Middle frontal gyrus (tissue), 1 donor: Measurements from ENCODE around the gene PLEKHG4B.
"Not testable (repeated sequence)": the region's sequence is repeated elsewhere in the genome, so short reads cannot be mapped to it uniquely, and the experiment has no call there.

Experiments
- DNase-seq: peaks from one replicate; pipeline ENCODE4 v3.0.0-alpha.2; 2015; ENCODE audit warnings: low spot score; ENCODE audit errors: extremely low spot score

Gene PLEKHG4B

GRCh38 chr5:219991-220390, 128.0 kb downstream of the PLEKHG4B start:
- DNase-seq, result no peak

GRCh38 chr5:222951-223715, 131.2 kb downstream of the PLEKHG4B start:
- DNase-seq, result not testable (repeated sequence)

GRCh38 chr5:223791-224190, 131.8 kb downstream of the PLEKHG4B start:
- DNase-seq, result no peak

GRCh38 chr5:225334-225733, 133.4 kb downstream of the PLEKHG4B start:
- DNase-seq, result no peak

DNA sequence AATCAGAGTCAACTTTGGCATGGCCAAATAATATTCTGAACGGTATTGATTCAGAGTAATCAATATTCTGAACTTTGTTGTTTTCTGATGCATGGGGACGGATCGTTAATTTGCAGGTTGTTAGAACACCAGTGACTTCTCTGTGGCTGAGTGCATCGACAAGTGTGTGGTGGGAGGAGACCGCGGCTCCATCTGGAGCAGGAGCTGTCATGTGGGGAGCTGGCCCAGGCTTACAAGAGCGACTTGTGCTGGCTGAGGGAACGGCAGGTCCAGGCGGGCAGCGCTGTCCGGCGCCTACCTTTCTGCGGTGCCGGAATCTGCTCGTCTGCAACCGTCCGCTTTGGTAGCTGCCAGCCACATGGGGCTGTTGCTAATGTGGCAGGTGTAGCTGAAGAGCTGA, 135.4 kb downstream of the PLEKHG4B start:
- not testable (repeated sequence) for DNase-seq

DNA sequence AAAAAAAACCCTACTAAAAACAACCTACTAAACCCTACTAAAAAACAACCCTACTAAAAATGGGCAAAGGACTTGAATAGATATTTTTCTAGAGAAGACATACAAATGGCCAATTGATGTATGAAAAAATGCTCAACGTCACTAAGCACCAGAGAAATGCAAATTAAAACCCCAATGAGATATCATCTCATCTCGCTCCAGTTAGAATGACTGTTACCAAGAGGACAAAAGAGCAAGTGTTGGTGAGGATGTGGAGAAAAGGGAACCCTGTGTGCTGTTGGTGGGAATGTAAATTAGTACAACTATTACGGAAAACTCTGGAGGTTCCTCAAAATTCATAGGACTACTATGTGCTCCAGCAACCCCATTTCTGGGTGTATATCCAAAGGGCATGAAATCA, 136.9 kb downstream of the PLEKHG4B start:
- DNase-seq, result no peak

DNA sequence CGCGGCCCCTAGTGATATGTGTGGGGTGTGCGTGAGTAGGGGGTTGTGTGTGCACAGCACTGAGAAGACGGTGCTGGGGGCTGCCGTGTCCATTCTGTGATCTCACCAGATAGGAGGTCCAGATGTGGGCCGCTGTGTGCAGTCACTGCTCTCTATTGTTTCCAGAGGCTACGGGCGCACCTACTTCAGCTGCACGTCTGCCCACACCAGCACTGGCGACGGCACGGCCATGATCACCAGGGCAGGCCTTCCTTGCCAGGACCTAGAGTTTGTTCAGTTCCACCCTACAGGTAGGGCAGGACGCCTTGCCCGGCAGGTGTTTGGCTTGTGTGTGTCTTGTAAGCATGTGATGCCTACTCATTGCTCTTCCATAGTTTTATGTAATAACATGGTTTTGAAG, 138.7 kb downstream of the PLEKHG4B start:
- DNase-seq, result no peak

- DNase-seq, result no peak
These were observed 139.7 kb downstream of the PLEKHG4B start for GRCh38 chr5:231661-232060.

DNA sequence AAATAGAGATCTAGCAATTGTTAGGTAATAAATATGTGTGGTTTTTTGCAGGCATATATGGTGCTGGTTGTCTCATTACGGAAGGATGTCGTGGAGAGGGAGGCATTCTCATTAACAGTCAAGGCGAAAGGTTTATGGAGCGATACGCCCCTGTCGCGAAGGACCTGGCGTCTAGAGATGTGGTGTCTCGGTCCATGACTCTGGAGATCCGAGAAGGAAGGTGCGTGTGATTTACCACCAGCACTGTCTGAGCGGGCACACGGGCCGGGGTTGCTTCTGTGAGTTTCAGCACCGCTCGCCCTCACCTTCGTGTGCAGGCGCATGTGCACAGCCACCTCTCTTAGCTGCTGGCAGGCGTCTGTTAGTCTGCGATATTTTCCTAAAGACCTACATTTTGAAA, 141.5 kb downstream of the PLEKHG4B start:
- DNase-seq, result not testable (repeated sequence)

- no peak for DNase-seq
These were observed 142.5 kb downstream of the PLEKHG4B start for GRCh38 chr5:234450-234849.

DNA sequence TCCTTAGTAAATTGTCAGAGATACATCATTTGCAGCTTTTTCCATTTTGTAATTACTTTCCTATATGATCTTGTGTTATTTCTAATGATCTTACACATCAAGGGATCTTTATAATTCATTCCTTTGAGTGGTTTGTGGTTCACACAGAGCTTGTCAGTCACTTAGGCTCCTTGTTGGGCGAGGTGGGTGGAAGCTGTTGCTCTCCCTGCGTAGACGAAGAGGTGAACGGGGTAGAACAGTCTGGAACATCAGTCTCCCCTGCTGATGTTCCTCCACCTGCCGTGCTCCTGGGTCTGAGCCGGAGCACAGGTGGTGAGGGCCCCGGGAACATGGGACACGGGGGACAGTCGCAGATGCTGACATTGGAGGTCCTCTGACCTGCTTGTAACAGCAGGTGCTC, 143.6 kb downstream of the PLEKHG4B start:
- DNase-seq, result not testable (repeated sequence)

DNA sequence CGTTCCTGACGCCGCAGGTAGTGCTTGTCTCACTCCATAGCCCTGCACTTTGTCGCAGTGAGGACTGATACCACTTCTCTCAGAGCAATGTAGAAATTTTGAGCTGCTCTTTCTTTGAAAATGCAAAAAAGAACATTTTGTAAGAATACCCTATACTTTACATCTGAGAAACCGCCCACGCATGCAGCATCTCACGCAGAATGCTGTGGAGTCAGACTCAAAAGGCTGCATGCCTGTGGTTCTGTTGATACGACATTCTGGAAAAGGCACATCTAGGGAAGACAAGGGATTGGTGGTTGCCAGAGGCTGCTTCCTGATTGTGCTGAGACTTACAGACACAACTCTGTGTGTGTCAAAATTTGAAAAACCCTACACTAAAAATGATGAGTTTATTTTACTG, 146.0 kb downstream of the PLEKHG4B start:
- DNase-seq, result peak; percentile 40
